Stimulated activated CD8-positive, alpha-beta memory T cell treated with anti-CD3 and anti-CD28 coated beads, Interleukin-2, amount 100 ng/mL, for 1 hour (primary cell): ENCODE data around the gene SNX7.

Source experiments
- DNase-seq, 2 donors: peaks; one replicate each; pipeline ENCODE4 v3.0.0-alpha.2; 2020; ENCODE audit warnings: low read depth in 2 of 2

The SNX7 gene

GRCh38 chr1:98764485-98764884, 103.0 kb downstream of the SNX7 start:
- no peak for DNase-seq

- DNase-seq: no peak
These were observed 104.7 kb downstream of the SNX7 start for GRCh38 chr1:98766255-98766654.

GRCh38 chr1:98769162-98769561, 107.6 kb downstream of the SNX7 start:
- DNase-seq: no peak

- no peak for DNase-seq
These were observed 120.4 kb downstream of the SNX7 start for GRCh38 chr1:98781906-98782305.

- DNase-seq: no peak
These were observed 122.3 kb downstream of the SNX7 start for GRCh38 chr1:98783821-98784220.

GRCh38 chr1:98791498-98791897, 130.0 kb downstream of the SNX7 start:
- DNase-seq: no peak

GRCh38 chr1:98792123-98792522, 130.6 kb downstream of the SNX7 start:
- no peak for DNase-seq

GRCh38 chr1:98793136-98793535, 131.6 kb downstream of the SNX7 start:
- DNase-seq: no peak

GRCh38 chr1:98794196-98794886, 132.8 kb downstream of the SNX7 start:
- DNase-seq: peak; percentile 1 to 14

- DNase-seq: no peak
These were observed 134.5 kb downstream of the SNX7 start for GRCh38 chr1:98796049-98796448.

GRCh38 chr1:98797506-98797905, 136.0 kb downstream of the SNX7 start:
- no peak for DNase-seq
